Limb (tissue), 2 donors: Measurements from ENCODE around the gene CMTM1.
"Not testable (repeated sequence)": the region's sequence is repeated elsewhere in the genome, so short reads cannot be mapped to it uniquely, and the experiment has no call there.

Experiments
- DNase-seq, 2 donors: peaks; one replicate each; pipeline ENCODE4 v3.0.0-alpha.2; 2016; ENCODE audit errors: extremely low spot score in 2 of 2

The CMTM1 gene

DNA sequence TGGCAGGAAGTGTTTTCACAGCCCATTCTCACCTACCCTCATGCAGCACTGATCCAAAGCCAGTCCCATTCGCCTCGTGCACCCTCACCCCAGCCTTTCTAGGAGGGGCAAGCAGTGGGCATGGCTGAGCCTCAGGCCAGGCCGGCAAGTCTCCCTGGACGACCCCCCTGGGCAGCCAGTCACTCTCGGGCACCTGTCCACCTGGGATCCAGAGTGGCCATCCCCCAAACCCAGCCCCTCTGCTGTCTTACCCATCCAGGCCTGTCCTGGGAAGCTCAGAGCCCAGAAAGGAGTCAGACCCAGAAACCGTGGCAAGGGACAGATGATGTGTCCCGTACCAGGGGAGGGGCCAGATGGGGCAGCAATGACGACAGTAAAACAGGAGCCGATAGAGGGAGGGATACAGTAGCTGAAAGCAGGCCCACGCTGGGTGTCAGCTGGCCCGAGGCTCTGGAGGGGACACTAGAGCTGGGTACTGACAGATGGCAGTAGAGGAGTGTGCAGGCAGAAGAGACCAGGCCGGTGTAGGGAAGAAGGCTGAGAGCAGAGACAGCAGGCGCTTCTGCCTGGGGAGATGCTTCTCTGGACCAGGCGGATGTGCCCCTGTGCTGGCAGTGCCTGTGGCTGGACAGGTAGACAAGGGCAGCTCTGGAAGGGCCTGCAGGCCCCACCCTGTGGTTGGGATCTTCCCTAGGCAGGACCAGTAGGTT, 44.0 kb downstream of the CMTM1 start:
- no peak for DNase-seq

DNA sequence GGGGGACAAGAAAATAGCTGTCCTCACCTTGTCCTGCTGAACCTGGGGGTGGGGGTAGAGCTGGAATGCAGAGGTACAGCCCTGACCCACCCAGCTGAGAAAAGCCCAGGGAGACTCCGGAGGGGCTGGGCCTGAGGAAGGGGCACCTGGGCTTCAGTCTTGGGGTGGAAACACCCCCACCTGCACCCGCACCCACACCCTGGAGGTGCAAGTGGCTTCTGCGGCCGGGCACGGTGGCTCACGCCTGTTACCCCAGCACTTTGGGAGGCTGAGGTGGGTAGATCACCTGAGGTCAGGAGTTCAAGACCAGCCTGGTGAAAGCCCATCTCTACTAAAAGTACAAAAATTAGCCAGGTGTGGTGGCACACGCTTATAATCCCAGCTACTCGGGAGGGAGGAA, 45.7 kb downstream of the CMTM1 start:
- not testable (repeated sequence) for DNase-seq

DNA sequence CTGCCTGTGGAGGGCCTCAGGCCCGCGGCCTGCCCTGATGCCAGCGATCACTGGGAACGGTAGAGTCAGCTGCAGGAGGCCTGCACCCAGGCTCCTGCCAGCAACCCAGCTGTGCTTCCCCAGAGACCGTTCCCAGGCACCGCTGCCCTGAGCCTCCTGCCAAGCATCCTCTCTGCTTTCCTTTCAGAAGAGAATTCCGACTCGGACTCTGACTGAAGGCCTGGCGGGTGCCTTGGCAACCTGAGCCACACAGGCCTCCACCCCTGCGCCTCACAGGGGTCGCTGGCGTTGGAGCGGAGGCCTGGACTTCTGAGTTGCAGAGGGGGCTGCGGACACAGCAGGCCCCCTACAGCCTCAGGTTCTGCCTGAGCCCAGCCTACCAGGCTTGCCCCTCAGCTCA, 46.2 kb downstream of the CMTM1 start:
- DNase-seq, result no peak

- no peak for DNase-seq
Observed at GRCh38 chr16:66614161-66614802, 48.0 kb downstream of the CMTM1 start.

- DNase-seq, result no peak
Observed at GRCh38 chr16:66616169-66616568, 49.9 kb downstream of the CMTM1 start.

DNA sequence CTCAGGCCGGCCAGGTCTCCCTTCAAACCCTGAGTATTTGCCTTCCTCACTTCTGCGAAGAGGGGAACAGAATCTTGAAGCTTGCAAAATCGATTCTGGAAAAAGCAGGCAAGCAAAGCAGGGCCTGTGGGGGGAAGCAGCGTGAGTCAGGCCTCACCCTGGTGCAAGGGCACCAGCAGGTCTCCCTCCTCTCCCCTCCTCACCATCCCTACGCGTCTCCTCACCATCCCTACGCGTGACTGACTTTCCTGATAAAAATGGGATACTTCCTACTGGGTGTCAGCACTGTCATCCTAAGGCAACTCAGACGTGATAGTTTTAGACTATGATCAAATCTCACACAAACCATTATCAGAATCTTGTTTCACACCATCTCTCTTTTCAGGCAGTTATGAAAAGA, 50.4 kb downstream of the CMTM1 start:
- no peak for DNase-seq

GRCh38 chr16:66617010-66617434, 50.8 kb downstream of the CMTM1 start:
- no peak for DNase-seq

DNA sequence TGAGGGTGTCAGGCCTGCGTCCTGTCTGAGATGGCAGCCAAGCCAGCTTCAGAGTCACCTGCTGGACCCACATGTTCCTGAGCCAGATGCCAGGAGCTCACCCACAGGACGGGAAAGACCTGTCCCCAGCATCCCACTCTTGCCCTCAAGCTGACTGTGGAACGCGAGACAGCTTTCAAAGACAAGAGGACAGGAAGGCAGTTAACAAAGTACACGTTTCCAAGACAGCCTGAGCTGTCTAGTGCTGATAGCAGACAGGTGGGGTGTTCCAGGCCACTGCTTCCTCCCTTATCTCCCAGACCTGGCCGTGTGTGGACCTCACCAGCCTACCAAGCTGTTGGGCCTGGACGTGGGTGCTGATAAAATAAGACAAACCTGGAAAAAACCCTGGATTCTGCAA, 51.5 kb downstream of the CMTM1 start:
- DNase-seq, result no peak

GRCh38 chr16:66618588-66619375, 52.5 kb downstream of the CMTM1 start:
- no peak for DNase-seq

GRCh38 chr16:66619534-66620428, 53.5 kb downstream of the CMTM1 start:
- DNase-seq, result no peak

- no peak for DNase-seq
Observed at GRCh38 chr16:66620429-66620795, 54.2 kb downstream of the CMTM1 start.

GRCh38 chr16:66621973-66622372, 55.7 kb downstream of the CMTM1 start:
- no peak for DNase-seq

DNA sequence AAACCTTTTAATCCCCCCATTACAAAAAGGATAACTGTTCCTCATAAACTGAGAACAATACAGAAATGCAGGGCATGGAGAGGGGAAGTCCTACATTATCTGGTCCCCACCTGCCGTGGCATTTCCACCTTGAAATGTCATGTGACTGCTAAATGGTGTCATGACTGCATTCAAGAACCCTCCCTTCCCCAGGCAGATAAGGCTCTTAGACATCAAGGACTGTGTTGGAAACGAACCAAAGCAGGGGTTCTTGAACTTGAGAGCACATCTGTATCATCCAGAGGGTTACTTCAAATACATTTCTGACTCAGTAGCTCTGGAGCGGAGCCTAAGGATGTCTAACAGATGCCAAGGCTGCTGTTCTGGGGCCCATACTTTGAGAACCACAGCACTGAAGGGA, 56.6 kb downstream of the CMTM1 start:
- no peak for DNase-seq

- no peak for DNase-seq
Observed at GRCh38 chr16:66623755-66624154, 57.5 kb downstream of the CMTM1 start.

GRCh38 chr16:66627611-66628378, 61.6 kb downstream of the CMTM1 start:
- DNase-seq, result not testable (repeated sequence)
